Nephron progenitor cell (in vitro differentiated cells): ENCODE measurements around the gene SNX7.
A peak's percentile ranks its signal among the peaks of the same experiment; 100 is the strongest.

Source experiments
- DNase-seq: peaks from one replicate; pipeline ENCODE4 v3.0.0; 2021
- H3K27ac Mint-ChIP-seq: 2 replicates; pipeline ENCODE4 v1.8.0; 2021; ENCODE audit warnings: mild to moderate bottlenecking, moderate library complexity, mixed read lengths
- H3K27me3 Mint-ChIP-seq: 2 replicates; pipeline ENCODE4 v1.8.0; 2021; ENCODE audit warnings: mild to moderate bottlenecking, low read depth, mixed read lengths; ENCODE audit not compliant: poor library complexity
- H3K36me3 Mint-ChIP-seq: 2 replicates; pipeline ENCODE4 v1.8.0; 2021; ENCODE audit warnings: low read depth, mixed read lengths
- H3K4me1 Mint-ChIP-seq: 2 replicates; pipeline ENCODE4 v1.8.0; 2021; ENCODE audit warnings: mixed read lengths
- H3K4me3 Mint-ChIP-seq: 2 replicates; pipeline ENCODE4 v1.8.0; 2021; ENCODE audit warnings: mild to moderate bottlenecking, moderate library complexity, mixed read lengths
- H3K9me3 Mint-ChIP-seq: 2 replicates; pipeline ENCODE4 v1.8.0; 2021; ENCODE audit warnings: mild to moderate bottlenecking, moderate library complexity, mixed read lengths
- TF ChIP-seq, protein P1 (sequence below): fragments of 200-600 bp; sonication (generic); IDR thresholded peaks from 2 replicates; pipeline ENCODE4 v1.5.0; 2021; ENCODE audit warnings: antibody characterized with exemption

SNX7 gene

DNA sequence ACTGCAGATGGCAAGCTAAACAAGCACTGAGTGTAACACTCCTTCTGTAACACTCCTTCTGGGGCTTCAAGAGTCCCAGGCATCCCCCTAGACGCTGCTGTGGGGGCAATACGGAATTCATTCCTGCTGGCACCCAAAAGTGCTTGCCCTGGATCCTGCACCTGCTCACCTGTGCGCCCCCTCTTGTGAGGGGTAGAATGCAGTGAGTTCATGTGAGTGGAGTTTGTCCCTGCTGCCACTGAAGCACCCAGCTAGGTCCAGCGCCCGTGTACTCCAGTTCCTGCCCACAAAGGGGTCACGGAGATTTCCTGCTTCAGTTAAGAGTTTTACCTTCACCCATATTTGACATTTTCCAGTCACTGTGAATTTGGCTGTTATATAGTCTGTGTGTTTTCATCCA is 130.0 kb downstream of the SNX7 start:
- TF ChIP-seq, protein P1, sequence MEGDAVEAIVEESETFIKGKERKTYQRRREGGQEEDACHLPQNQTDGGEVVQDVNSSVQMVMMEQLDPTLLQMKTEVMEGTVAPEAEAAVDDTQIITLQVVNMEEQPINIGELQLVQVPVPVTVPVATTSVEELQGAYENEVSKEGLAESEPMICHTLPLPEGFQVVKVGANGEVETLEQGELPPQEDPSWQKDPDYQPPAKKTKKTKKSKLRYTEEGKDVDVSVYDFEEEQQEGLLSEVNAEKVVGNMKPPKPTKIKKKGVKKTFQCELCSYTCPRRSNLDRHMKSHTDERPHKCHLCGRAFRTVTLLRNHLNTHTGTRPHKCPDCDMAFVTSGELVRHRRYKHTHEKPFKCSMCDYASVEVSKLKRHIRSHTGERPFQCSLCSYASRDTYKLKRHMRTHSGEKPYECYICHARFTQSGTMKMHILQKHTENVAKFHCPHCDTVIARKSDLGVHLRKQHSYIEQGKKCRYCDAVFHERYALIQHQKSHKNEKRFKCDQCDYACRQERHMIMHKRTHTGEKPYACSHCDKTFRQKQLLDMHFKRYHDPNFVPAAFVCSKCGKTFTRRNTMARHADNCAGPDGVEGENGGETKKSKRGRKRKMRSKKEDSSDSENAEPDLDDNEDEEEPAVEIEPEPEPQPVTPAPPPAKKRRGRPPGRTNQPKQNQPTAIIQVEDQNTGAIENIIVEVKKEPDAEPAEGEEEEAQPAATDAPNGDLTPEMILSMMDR: no peak
- no peak overlapping the region for H3K27ac Mint-ChIP-seq
- peaks cover 18% of the 10 kb centered on the region for H3K9me3 Mint-ChIP-seq
- H3K4me1 Mint-ChIP-seq: no peaks in the 10 kb centered on the region
- H3K27me3 Mint-ChIP-seq: peaks cover 6% of the 10 kb centered on the region
- DNase-seq: no peak
- H3K4me3 Mint-ChIP-seq: no peak overlapping the region
- H3K36me3 Mint-ChIP-seq: no peaks in the 10 kb centered on the region

DNA sequence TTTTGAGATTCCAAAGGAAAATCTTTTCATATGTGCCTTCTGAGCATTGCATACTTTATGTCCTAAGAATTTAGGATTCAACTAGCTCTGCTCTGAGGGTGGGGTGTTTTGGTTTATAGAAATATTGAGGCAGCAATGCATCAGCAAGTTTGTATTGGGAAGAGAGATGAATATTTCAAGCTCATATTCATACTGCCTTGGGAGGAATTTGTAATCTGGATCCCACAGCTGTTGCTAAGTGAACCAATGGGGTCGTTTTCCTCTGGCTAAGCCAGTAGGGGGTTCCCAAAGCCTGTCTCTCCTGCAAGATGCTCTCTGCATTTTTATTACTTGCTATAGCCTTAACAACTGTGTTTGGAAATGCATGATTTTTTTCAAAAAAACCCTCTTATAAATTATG is 130.6 kb downstream of the SNX7 start:
- Mint-ChIP-seq H3K27ac (no peak overlapping the region), H3K4me3 (no peak overlapping the region), H3K9me3 (peaks cover 12% of the 10 kb centered on the region), H3K27me3 (peaks cover 6% of the 10 kb centered on the region), H3K36me3 (no peaks in the 10 kb centered on the region), H3K4me1 (no peaks in the 10 kb centered on the region)
- TF ChIP-seq, protein P1: no peak
- DNase-seq: no peak

DNA sequence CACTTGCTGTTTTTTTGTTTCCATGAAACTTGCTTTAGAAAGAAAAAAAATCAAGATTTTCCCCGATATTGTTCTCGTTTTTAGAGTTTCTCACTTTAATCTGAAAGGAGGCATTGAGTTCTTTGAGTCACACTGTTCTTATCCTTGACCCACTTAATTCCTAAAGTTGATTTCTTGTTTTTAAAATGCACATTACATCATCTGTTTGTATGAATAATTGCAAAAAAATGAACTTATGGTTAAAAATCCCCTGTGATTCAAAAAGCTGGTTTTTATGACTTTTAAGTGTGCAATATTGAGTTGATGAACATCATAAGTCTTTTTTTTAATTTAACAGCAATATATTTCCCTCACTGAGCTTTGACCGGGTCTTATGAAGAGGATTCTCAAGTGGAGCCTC is 131.6 kb downstream of the SNX7 start:
- DNase-seq: no peak
- TF ChIP-seq, protein P1: no peak
- no peaks in the 10 kb centered on the region for H3K36me3 Mint-ChIP-seq
- H3K4me1 Mint-ChIP-seq: no peaks in the 10 kb centered on the region
- no peak overlapping the region for H3K4me3 Mint-ChIP-seq
- H3K27me3 Mint-ChIP-seq: no peaks in the 10 kb centered on the region
- H3K9me3 Mint-ChIP-seq: peaks cover 2% of the 10 kb centered on the region
- H3K27ac Mint-ChIP-seq: no peak overlapping the region

DNA sequence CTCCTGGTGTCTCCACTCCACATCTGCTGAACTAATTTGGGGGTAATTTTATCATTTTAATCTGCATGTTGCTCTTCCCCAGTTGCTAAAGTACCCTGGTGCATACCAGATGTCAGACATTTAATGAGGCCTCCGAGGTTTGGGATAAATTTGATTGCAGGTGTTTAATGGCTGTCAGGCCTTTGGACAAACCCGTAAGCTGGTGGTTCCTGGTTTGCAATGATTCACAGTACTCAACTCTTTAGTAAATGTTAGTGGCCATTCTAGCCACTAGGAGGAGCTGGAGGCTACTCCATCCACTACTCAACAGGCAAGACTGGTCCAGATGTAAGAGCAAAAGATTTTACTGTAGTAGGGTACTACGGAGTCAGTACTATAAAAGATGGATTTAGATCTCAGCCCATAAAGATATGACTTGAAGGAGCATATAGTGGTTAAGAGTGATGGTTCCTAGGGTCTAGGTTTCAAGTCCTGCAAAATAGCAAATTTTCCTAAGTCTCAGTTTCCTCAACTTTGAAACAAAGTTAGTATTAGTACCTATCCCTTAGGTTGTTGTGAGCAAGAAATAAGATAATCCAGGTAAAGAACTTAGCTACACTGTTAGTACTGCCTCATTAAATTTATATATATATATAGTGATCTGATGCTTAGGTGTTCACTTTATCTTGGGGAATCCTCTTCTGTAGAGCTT is 132.8 kb downstream of the SNX7 start:
- Mint-ChIP-seq H3K27me3 (no peaks in the 10 kb centered on the region), H3K27ac (no peak overlapping the region), H3K36me3 (no peaks in the 10 kb centered on the region), H3K4me3 (no peak overlapping the region), H3K9me3 (peaks cover under 1% of the 10 kb centered on the region), H3K4me1 (no peaks in the 10 kb centered on the region)
- TF ChIP-seq, protein P1: peak; percentile 81
- DNase-seq: peak; percentile 42

DNA sequence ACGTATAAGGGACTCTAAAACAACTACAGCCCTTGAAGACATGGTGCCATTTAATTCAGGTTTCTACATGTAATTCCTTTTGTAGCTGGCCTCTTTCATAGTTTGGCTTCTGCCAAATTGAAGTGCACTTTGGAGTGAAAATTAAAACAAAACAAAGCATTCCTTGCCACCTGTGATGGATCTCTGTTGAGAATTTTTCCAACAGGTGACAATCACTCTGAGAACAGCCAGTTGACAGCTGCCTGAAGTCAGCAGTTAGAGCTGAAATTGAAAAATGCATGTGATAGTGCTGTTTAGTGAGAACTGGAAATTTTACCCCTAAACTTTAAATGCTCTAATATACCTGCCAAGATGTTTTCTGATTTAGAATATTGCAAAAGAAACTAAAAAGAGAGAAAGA is 134.5 kb downstream of the SNX7 start:
- Mint-ChIP-seq H3K9me3 (peaks cover 12% of the 10 kb centered on the region), H3K36me3 (no peaks in the 10 kb centered on the region), H3K27me3 (no peaks in the 10 kb centered on the region), H3K27ac (no peak overlapping the region), H3K4me1 (no peaks in the 10 kb centered on the region), H3K4me3 (no peak overlapping the region)
- no peak for DNase-seq
- TF ChIP-seq, protein P1: no peak

DNA sequence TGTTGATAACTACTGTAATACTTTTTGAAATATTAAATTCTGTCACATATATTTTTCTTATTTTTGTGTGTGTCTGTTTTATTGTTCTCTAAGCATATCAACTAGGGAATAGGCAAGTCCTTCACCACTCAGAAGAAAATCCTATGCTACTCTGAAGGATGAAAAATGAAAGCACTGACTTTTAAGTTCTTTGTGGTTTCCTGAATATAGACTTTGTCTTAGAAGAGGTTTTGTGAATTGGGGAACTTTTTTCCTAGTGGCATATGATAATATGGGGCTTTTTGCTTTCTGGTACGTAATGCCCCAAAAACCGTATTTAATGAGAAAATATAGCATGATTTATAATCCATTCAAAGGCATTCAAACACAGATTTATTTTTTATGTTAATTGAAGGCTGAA is 136.0 kb downstream of the SNX7 start:
- DNase-seq: no peak
- H3K9me3 Mint-ChIP-seq: peaks cover 12% of the 10 kb centered on the region
- TF ChIP-seq, protein P1: no peak
- H3K27ac Mint-ChIP-seq: no peak overlapping the region
- H3K27me3 Mint-ChIP-seq: no peaks in the 10 kb centered on the region
- no peaks in the 10 kb centered on the region for H3K36me3 Mint-ChIP-seq
- no peak overlapping the region for H3K4me3 Mint-ChIP-seq
- no peaks in the 10 kb centered on the region for H3K4me1 Mint-ChIP-seq
